CD4-positive, alpha-beta T cell treated with Interleukin-15 for 1 hour (primary cell): ENCODE data around the gene C1QB.
A peak's percentile ranks its signal among the peaks of the same experiment; 100 is the strongest.
"Not testable (repeated sequence)": the region's sequence is repeated elsewhere in the genome, so short reads cannot be mapped to it uniquely, and the experiment has no call there.

ENCODE experiments used
- DNase-seq: peaks from one replicate; pipeline ENCODE4 v3.0.0-alpha.2; 2020

The C1QB gene

GRCh38 chr1:22702296-22703085, 49.5 kb downstream of the C1QB start:
- no peak for DNase-seq

GRCh38 chr1:22704440-22705067, 51.5 kb downstream of the C1QB start:
- DNase-seq, result peak; percentile 69

- DNase-seq, result no peak
Observed at GRCh38 chr1:22705586-22705985, 52.5 kb downstream of the C1QB start.

GRCh38 chr1:22706100-22706499, 53.1 kb downstream of the C1QB start:
- not testable (repeated sequence) for DNase-seq

GRCh38 chr1:22708777-22709176, 55.7 kb downstream of the C1QB start:
- no peak for DNase-seq

GRCh38 chr1:22709227-22709626, 56.2 kb downstream of the C1QB start:
- no peak for DNase-seq

GRCh38 chr1:22709891-22710700, 57.1 kb downstream of the C1QB start:
- DNase-seq, result peak; percentile 24

GRCh38 chr1:22710701-22711049, 57.6 kb downstream of the C1QB start, which contains the start of gene EPHB2:
Gene EPHB2 (plus strand): TSS chr1:22710839. CDS start chr1:22710983, 144 bp downstream.
- DNase-seq, result no peak

- no peak for DNase-seq
Observed at GRCh38 chr1:22711071-22711470, 58.0 kb downstream of the C1QB start.
